ENCODE results near the gene MCM7. TPM values are rescaled to one million over a fixed set of nuclear protein-coding genes. Genes with fewer than 3 reads are reported as not detected.
"Not testable (repeated sequence)": the region's sequence is repeated elsewhere in the genome, so short reads cannot be mapped to it uniquely, and the experiment has no call there.

MCM7 gene
- total RNA-seq: 58.2 TPM

DNA sequence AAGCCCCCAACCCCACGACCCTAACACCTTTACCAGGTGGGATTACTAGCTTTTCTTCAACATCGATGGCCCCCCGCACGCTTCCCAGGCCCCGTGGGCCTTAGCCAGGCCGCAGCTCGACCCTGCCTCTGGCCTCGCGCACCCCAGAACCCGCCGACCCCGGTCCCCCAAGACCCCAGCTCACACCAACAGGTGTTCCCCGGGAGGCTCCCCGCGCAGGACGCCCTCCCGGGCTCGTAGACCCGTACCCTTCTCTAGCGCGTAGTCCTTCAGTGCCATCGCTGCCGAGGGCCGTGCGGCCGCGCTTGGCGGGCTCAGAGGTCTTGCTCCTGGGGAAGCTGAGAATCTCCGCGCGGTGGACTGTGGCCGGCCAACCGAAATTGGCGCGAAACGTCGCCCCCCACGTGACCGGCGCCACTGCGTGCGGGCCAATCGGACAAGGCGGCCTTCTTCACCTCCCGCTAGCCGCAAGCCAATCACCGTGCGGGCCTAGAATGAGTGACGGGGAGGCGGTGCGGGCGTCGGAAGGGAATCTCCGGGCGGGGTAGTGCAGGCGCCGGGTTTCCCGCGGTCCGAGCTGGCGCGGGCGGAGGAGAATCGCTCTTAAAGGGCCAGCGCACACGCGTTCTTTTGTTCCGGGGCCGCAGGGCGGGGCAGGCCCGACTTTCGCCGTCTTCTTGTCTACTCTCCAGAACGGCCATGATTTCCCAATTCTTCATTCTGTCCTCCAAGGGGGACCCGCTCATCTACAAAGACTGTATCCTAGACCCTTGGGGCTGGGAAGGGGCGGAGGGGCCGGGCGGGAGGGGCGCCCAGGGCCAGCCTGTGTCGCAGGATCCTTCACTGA lies at the start of gene MCM7, which contains the start of gene AP4M1:
Gene MCM7, minus strand, starts transcription at position 382 of the 847 bp plus-strand sequence. Its CDS starts 103 bp downstream, at position 279.
Gene AP4M1, plus strand, starts transcription at position 628 of the 847 bp plus-strand sequence. Its CDS starts 72 bp downstream, at position 700.
- DNase-seq (ENCODE audit: low spot score): peak; percentile 99

DNA sequence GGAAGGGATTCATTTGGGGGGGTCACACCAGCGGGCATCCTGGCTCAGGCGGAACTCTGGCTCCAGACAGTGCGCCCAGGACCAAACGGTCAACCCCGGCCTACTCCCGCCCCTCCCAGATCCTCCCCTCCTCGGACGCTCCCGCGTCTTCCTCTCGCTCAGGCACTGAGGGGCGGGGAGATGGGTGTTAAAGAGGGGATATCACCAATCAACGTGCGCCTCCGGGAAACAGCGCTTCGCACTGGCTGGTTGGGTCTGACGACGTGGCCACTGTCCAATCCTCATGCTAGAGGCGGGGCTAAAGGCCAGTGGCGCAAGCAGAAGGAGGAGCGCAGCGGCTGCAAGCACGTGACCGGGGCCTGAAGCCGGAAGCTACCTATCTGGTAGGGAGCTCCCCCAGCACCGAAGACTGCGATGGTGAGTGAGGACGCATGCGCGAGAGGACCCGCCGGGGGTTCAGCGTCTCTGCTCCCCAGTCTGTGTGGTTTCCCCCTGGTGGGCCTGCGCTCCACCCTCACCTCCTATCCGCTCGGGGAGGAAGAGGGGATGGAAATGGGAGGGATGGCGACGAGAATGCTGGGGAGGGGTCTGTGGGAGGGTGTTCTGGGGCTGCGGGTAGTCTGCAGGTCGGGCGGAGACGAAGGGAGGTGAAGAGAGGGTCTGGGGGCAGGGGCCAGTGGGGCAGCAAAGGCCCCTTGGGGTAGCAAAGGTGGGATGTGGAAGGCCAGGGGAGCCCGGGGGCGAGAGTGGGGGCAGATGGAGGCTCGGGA lies 47.5 kb upstream of the MCM7 start, which contains the start of gene LAMTOR4:
Gene LAMTOR4, plus strand, starts transcription at position 360 of the 770 bp plus-strand sequence. Its CDS starts 55 bp downstream, at position 415.
- DNase-seq (ENCODE audit: low spot score): peak; percentile 99

DNA sequence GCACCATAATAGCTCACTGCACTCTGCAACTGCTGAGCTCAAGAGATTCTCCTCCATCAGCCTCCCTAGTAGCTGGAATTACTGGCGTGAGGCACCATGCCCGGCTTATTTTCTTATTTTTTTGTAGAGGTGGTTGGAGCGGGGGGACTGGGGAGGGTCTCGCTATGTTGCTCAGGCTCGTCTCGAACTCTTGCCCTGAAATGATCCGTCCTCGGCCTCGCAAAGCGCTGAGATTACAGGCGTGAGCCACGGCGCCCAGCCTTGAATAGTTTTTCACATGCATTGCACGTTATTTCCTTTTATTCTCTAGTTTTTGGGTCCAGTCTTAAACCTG lies 47.0 kb upstream of the MCM7 start:
- no peak for DNase-seq (ENCODE audit: low spot score)

DNA sequence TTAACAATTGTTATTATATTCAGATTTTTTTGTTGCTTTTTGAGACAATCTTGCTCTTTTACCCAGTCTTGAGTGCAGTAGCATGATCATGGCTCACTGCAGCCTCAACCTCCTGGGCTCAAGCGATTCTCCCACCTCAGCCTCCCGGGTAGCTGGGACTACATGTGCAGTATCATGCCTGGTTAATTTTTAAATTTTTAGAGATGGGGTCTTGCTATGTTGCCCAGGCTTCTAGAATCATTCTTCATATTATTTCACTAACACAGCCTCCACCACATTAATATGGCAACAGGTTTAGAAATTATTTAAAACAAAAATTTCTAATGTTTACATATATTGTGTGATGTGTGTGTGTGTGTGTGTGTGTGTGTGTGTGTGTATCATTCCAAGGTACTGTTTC lies 46.1 kb upstream of the MCM7 start:
- DNase-seq (ENCODE audit: low spot score): no peak

DNA sequence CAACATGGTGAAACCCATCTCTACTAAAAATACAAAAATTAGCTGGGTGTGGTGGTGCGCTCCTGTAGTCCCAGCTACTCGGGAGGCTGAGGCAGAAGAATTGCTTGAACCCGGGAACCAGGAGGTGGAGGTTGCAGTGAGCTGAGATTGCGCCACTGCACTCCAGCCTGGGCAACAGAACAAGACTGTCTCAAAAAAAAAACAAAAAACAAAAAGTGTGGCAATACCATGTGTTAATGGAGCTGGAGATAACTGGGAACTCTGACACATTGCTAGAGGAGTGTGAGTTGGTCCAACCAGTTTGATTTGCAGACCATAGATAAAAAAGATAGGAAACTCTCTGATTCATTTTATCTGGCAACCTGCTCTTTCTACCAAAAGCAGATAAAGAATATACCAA lies 45.2 kb upstream of the MCM7 start:
- DNase-seq (ENCODE audit: low spot score): not testable (repeated sequence)

DNA sequence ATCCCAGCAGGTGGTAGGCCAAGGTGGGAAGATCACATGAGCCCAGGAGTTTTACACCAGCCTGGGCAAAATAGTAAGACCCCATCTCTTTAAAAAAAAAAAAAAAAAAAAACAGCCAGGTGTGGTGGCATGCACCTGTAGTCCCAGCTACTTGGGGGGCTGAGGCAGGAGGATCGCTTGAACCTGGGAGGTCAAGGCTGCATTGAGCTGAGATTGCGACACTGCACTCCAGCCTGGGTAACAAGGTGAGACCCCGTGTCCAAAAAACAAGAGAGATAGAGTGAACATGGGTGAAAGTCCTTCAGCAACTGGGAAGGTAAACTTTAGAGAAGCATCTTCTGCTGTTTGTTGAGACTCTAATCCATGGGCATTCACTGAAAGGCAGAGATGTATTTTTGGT lies 41.3 kb upstream of the MCM7 start:
- DNase-seq (ENCODE audit: low spot score): no peak

DNA sequence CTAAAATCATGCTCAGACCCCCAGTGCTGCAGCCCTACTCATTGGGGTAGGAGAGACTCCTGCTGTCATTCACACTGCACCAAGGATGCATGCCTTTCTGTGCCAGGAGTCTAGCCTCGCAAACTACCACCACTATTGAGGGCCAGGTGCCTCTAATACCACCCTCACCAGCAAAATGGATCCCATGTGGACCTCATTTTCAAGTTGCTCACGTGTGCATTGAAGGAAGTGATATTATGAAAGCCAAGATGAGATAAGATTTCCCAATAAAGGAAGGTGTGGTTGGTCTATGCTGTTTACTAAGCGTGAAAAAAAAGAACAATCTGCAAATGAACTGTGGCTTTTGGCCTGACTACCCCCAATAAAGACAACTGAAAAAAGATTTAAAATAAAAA lies 40.4 kb upstream of the MCM7 start:
- DNase-seq (ENCODE audit: low spot score): no peak

DNA sequence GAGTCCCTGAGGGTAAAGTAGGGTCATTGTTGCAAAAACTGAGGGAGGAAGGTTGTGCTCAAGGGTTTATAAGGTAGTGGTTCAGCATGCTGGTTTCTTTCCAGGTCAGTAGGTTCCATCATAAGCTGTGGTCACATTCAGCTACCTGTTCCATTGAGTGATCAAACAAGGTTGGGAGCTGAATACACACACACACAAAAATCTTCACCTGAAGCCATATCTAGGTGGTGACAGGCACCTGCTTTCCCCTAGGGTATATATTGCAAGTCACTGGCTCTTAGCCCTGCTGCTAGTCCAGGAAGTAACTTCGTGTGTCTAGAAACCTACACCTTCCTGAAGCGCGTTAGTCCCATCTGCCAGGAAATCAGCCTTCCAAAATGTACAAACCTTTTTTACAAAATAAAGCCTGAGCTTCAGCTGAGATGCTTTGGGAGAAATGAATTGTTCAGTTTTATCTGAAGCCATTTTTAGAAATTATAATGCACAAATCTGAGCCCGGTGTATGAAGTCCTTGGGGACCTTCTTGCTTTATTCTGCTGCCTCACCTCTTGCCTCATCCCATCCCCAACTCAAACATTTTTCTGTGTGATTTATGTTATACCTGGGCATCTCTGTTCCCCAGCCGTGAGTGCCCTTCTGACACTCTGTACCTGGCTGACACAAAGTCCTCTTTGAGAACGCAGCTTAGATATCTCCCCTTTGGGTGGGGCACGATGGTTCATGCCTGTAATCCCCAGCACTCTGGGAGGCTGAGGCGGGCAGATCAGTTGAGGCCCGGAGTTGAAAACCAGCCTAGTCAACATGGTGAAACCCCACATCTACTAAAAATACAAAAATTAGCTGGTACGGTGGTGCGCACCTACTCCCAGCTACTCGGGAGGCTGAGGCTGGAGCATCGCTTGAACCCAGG lies 36.9 kb upstream of the MCM7 start:
- no peak for DNase-seq (ENCODE audit: low spot score)

DNA sequence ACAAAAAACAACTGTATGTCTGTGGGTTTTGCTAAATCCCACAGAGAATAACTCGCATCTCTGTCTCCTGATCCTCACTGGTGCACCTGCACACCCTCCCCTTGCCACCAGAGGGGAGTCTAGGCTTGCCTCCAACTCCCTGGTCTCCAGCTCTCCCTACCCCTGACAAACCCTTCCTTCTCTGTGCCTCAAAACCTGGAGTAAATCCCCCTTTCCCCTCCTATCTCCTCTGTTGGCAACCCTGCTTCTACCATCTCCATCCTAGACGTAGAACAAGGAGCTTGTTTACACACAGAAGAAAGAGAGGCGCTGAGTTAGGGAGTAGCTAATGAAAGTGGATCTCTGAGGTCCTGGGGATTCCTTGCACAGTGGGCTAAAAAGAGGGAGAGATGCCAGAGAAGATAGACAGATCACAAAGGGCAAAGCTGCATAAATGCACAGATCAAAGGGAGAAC lies 31.5 kb upstream of the MCM7 start:
- DNase-seq (ENCODE audit: low spot score): peak; percentile 68

DNA sequence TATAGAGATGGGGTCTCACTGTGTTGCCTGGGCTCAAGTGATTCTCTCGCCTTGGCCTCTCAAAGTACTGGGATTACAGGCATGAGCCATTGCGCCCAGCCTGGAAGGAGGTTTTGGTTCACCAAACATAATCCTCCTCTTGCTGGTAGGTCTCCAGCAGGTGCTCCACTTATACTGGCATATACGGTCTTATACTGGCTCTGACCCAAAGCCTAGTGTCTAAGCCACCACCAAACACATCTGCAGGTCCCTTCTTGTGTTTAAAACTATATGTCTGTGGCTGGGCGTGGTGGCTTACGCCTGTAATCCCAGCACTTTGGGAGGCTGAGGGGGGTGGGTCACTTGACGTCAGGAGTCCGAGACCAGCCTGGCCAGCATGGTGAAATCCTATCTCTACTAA lies 30.9 kb upstream of the MCM7 start:
- DNase-seq (ENCODE audit: low spot score): no peak

DNA sequence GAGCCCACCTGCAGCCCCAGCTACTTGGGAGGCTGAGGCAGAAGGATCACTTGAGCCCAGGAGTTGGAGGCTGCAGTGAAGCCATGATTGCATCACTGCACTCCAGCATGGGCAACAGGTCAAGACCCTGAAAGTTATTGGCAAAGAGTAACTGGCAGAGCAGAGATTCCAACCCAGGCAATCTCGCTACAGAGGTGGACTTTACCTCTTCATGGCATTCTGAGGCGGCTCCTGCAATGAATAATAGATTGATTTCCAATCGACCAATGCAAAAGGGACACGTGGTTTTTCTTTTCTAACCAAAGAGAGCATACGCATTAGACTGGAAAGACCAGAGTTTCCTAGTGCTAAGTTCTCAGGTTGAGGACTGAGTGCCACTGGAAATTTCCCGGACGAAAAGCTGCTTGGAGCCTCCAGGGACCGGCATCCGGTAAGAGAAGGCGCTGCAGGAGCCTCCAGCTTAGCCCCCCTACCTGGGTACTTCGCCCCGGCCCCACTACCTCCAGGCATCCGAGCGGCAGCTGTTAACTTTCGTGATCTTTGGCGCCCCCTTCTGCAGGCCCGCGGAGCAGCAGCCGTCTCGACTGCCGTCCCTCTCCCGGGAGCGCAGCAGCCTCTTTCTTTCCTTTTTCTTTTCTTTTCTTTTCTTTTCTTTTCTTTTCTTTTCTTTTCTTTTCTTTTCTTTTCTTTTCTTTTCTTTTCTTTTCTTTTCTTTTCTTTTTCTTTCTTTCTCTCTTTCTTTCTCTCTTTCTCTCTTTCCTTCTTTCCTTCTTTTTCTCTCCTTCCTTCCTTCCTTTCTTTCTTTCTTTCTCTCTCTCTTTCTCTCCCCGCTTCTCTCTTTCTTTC lies 29.6 kb upstream of the MCM7 start:
- peak; percentile 90 for DNase-seq (ENCODE audit: low spot score)

DNA sequence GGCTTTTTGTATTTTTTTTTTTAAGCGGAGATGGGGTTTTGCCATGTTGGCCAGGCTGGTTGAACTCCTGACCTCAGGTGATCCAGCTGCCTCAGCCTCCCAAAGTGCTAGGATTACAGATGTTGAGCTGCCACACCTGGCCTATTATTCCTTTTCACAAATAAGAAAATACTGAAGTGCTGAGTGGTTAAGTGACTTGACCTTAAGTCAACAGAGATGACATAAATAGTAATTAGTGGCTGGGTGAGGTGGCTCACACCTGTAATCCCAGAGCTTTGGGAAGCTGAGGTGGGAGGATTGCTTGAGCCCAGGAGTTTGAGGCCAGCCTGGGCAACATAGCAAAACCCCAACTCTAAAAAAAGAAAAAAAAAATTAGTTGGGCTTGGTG lies 29.0 kb upstream of the MCM7 start:
- not testable (repeated sequence) for DNase-seq (ENCODE audit: low spot score)

DNA sequence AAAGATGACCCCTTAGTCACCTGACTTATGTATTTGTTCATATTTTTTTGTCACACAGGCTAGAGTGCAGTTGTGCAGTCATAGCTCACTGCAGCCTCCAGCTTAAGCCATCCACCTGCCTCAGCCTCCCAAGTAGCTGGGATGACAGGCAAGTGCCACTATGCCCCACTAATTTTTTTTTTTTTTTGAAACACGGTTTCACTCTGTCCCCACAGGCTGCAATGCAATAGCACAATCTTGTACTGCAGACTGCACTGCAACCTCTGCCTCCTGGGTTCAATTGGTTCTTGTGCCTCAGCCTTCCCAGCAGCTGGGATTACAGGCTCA lies 27.4 kb upstream of the MCM7 start:
- no peak for DNase-seq (ENCODE audit: low spot score)

DNA sequence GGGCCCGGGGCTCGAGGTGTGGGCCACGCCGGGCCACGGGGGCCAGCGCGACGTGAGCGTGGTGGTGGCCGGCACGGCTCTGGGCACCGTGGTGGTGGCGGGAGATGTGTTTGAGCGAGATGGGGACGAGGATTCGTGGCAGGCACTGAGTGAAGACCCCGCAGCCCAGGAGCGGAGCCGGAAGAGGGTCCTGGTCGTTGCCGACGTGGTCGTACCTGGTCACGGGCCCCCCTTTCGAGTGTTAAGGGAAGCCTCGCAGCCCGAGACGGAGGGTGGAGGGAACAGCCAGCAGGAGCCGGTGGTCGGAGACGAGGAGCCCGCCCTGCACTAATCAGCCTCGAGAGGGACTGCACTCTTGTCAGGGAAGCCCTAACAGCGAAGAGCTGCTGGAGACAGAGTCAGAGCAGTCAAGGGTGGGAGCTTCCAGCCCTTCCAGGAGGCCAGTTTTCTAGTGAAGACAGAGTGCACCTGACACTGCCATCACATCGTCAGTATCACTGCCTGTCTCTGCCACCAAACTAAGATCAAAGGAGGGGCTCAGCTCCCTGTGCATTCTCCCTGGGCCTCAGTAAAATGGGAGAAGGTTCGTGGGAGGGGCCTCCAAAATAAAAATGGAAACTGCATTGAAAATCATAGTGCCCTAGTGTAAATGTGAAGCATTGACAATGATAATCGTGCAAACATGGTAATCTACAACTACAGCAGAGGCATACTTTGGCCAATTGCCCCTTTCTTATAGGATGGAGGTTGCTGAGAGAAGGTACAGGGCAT lies 26.9 kb upstream of the MCM7 start:
- no peak for DNase-seq (ENCODE audit: low spot score)

DNA sequence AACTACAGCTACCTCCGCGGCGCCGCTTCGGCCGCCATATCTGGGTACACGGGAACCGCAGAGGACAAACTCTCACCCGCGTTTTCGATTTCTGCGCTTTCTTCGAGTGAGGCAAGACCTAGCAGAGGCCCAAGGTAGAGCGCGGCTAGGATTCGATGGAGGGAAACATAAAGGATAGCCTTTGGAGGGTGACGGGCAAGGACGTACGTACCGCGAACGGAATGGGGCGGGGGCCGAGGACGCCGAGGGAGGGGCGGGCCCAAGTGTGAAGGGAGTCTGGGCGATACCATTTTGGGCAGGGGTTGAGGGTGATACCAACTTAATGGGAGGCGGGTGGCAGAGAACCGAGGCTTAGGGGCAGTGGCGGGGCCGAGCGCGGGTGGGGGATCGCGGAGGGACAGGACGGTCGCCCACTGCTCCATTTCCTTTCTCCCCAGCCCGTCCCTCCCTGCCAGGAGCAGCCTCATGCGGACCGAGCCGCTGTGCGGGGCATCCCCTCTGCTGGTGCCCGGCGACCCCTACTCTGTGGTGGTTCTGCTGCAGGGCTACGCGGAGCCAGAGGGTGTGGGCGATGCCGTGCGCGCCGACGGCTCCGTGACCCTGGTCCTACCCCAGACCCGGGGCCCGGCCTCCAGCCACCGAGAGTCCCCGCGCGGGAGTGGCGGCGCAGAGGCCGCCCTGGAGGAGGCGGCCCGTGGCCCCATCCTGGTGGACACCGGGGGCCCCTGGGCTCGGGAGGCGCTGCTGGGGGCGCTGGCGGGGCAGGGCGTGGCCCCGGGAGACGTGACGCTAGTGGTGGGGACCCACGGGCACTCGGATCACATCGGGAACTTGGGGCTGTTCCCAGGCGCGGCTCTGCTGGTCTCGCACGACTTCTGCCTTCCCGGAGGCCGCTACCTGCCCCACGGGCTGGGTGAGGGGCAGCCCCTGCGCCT lies 26.0 kb upstream of the MCM7 start, which contains the start of gene MBLAC1:
Gene MBLAC1, plus strand, starts transcription at position 37 of the 935 bp plus-strand sequence. Its CDS starts 429 bp downstream, at position 466.
- DNase-seq (ENCODE audit: low spot score): peak; percentile 93

DNA sequence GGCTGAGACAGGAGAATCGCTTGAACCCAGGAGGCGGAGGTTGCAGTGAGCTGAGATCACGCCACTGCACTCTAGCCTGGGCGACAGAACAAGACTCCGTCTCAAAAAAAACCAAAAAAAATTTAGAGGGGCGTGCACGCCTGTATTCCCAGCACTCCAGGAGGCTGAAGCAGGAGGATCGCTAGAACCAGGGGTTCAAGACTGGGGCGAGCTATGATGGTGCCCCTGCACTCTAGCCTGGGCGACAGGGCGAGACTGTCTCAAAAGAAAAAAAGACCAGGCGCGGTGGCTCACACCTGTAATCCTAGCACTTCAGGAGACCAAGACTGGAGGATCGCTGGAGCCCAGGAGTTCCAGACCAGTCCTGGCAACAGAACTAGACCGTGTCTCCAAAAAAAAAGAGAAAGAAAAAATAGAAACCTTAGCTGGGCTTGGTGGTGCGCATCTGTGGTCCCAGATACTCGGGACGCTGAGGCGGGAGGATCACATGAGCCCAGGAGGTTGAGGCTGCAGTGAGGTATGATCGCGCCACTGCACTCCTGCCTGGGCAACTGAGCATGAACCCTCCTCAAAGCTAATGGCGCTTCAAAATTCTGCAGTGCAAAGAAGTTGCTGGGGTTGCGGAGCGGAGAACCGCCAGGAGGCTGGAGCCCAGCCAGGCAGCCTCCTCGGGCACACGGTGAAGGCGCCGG lies 25.2 kb upstream of the MCM7 start:
- no peak for DNase-seq (ENCODE audit: low spot score)

DNA sequence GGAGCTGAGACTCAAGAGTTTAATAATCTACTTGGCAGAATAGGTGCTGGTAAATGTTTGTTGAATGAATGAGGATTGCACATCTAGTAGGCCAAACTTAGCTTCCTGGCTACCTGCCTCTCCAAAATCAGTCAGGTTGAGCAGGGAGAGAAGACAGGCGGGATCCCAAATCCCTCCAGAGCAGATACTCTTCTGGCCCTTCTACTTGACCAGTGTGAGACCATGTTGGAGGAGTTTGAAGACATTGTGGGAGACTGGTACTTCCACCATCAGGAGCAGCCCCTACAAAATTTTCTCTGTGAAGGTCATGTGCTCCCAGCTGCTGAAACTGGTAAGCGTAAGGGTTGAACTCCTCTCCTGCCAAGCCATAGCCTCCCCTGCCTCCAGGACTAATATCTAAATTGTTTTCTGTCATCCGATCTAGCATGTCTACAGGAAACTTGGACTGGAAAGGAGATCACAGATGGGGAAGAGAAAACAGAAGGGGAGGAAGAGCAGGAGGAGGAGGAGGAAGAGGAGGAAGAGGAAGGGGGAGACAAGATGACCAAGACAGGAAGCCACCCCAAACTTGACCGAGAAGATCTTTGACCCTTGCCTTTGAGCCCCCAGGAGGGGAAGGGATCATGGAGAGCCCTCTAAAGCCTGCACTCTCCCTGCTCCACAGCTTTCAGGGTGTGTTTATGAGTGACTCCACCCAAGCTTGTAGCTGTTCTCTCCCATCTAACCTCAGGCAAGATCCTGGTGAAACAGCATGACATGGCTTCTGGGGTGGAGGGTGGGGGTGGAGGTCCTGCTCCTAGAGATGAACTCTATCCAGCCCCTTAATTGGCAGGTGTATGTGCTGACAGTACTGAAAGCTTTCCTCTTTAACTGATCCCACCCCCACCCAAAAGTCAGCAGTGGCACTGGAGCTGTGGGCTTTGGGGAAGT lies 23.4 kb upstream of the MCM7 start:
- DNase-seq (ENCODE audit: low spot score): no peak

All from mucosa of gallbladder (tissue), 1 donor.